SKM-1 treated with dmso at 0.1 percent for 144 hours (cell line): ENCODE results near the gene SH3RF3.

Experiments
- DNase-seq: peaks from one replicate; lab custom pipeline; 2025; ENCODE audit not compliant: unreplicated experiment; lab: John Stamatoyannopoulos, UW

Gene SH3RF3

DNA sequence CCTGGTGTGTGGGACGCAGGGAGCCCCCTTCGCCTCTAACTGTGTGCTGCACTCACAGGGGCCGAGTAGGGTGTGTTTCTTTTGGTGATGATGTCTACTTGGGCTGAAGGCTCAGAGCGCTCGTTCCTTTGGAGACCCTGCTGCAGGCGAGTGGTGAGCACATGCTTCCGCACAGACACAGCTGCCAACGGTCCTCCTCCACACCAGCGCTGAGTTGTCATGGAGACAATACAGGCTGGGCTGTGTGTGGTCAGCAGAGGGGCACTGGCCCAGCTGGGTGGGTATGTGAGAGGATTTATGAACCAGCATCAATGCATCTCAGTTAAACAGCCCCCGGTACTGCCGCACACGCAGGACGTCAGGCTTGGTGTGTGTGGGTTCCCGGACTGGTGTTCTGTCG, 143.5 kb downstream of the SH3RF3 start:
- DNase-seq, result no peak

DNA sequence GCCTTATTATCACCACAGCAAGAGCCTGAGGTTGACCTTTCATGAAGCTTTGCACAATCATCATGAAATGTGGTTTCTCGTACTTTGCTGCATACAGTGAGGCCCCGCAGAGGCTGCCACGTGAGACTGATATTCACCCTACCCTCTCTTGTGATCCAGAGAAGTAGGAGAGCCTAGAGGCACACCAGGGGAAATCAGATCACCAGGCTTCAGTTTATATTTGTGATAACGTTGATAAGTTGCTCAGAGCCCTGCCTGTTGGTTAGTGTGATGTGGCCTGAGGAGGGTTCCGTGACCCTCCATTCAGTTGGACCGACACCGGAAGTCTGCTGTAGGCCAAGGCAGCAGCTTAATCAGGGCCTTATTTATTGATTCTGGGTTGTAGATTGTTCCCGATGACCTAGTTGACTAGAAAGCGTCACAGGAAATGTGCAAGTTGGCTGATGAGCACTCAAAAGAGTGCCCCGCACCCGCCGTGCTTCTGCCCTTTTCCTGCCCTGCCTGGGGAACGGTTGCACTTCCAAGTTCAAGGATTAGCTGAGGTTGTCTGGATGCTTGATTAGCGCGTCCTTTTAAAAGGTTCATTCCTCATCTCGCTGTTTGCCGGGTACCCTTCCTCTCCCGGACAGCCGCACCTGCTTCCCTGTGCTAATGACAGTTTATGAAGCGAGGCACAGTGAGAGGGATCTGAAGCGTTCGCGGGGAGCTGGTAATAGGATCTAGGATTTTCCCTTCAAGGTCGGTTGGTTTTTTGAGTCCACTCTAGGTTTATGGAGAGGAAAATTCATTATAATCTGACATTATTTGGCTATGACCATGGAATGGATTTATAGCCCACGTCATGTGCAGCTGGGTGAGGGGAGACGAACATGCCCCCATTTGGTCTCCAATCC, 146.4 kb downstream of the SH3RF3 start:
- DNase-seq, result peak; percentile 84

DNA sequence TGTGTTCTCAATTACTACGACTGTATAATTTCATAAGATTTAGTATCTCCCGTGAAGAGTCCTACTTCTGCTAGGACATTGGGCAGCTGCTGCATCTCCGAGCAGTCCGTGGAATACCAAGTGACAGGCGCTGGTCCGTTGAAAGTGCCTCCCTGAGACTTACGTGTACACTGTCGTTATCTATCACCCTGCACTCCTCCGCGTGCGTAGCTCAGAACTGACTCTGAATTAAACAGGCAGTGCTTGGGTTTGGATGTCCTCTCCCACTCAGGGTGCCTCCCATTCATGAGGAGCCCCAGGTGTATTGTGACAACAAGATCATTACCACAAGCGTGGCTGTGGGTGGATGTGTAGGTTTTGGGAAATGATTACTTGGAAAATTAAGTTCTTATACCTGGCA, 148.4 kb downstream of the SH3RF3 start:
- no peak for DNase-seq

DNA sequence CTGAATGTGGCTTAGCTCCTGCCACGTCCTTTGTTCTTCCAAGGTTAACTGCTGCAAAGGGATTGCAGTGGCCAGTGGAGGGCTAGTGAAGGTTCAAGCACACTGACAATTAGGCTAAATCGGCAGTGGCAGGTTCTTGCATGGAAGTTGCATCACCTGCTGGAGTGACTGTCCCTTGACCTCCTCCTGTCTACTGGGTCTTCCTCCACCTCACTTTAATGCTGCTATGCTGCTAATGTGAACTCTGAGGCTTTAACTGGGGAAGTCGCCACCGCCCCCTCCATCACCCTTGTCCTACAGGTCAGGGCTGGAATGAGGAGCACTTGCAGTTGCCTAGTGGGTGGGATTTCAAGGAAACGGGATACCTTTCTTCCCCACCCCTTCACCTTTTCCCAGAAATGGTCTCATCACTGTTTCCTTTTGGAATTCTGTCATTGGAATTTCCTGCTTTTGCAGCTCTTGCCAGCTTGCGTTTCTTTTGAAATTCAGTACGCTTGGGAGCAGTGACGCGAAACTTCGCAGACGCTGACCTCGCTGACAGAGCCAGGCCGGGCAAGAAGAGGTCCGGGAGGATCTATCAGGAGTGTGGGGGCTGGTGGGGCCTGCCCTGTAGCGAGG, 150.3 kb downstream of the SH3RF3 start:
- DNase-seq, result no peak

DNA sequence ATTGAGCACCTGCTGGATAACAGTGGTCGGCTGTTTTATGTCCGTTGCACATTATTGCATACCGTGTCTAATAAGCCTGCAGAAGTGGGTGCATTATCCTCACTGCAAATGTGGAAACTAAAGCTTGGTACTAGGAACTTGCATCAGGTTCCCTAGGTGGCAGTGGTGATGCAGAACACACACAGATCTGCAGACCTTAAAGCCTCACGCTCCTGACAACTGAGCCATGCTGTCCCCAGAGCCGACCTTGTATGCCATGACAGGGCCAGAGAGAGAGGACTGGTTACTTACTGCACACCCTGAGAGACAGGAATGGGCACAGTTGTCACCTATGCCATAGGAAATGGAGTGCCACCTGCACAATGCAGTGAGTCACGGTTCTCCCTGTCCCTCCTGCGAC, 151.8 kb downstream of the SH3RF3 start:
- DNase-seq, result no peak

DNA sequence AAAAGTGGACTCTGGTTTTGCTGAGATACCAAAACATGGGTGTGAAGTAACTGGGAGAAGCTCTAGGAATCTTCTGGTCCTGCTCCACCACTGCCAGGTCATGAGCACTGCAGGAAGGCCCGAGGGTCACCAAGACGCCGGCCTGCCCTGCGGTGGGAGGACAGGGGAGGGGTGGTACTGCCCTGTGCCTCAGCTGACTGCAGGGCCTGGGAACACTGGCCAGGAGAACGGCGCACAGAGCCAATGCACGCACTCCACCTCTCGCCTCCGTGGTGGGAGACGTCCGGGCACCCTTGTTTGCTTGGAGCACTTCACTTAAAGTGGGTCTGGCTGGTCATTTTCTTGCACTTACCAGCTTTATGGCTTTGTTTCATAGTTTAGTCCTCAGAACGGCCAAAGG, 153.4 kb downstream of the SH3RF3 start:
- no peak for DNase-seq

DNA sequence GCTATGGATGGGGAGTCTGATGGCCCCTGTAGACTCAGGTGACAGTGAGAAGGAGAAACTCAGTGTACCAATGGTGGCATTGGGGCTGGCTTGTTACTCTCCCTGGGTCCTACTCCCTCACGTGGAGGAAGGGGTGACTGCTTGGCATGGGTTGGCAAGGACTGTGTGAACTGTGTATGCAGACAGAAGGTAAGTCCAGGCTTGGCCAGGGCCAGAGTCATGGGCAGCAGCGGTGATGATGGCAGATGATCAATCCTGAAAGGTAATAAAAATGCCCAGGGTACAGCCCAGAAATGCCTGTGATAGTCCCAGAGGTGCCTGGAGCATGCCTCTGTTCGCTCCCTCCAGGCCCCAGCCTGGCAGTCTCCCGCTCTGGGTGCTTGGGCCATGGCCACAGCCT, 153.9 kb downstream of the SH3RF3 start:
- no peak for DNase-seq

DNA sequence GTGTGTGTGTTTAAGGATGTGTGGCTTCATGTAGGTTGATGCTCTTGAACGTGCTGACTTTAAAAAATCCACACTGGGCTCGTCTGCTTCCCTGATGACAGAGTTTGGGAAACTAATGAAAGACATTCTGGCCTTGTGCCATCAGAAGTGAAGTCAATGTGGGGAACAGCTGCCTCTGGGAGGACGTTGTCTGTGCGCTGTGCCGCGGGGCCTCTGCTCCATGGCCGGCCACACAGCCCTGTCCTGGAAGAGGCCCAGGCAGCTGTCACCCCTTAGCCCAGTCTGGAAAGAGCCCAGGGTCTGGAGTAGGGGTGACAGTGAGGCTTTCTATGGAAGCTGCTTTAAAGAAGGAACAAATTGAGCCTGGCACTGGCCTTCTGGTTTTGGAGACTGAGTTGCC, 155.8 kb downstream of the SH3RF3 start:
- DNase-seq, result no peak

DNA sequence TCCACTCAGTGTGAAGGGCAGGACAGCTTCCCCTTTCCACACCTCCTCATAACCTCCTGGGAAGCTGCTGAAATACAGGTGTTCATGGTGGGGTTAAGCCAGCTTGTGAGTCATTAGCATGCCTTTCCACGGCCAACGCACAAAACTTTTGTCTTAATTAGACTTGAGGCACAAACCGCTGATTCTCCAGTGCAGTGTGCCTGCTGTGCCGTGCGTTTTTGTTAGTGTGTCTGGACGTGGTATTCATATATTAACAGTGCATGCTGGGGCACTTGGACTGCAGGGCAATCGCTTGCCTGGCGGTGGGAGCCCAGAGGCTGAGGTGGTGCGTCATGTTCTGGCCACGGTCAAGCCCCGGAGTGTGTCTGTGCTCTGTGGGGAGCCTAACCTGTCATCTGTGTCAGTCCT, 156.2 kb downstream of the SH3RF3 start:
- no peak for DNase-seq

DNA sequence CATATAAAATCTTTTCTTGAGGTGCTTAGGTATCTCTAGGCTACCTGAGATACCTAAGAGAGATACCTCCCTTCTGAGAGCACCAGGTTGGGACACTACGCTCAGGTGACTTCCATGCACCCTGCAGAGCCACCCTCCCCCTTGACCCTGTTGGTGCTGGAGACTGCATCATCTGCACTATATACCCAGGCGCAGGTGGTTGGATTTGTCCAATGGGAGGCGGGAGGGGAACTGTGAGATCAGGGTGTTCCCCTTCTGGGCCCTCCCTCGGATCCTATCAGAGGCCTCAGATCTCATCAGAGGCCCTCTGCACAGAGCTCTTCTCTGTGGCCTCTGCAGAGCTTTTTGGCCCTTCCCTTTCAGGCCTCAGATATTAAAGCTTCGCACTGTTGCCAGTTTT, 158.4 kb downstream of the SH3RF3 start:
- no peak for DNase-seq

DNA sequence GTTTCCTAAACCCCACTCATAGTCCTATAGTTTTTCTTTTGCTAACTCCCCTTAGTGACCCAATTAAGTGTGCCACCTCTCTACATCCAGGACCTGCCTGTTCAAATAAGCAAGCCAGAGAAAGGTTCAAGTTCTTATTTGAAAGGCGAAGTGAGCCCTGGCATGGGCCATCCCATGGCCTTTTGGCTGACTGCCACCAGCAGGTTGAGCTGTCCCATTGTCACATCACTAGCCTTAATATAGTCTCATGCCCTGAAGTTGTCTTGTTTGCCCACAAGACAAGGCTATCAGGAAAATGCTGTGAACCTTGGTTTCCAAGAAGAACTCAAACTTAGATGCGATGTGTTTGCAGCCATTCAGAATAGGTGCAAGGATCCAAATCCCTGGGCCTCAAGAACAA, 158.8 kb downstream of the SH3RF3 start:
- no peak for DNase-seq

DNA sequence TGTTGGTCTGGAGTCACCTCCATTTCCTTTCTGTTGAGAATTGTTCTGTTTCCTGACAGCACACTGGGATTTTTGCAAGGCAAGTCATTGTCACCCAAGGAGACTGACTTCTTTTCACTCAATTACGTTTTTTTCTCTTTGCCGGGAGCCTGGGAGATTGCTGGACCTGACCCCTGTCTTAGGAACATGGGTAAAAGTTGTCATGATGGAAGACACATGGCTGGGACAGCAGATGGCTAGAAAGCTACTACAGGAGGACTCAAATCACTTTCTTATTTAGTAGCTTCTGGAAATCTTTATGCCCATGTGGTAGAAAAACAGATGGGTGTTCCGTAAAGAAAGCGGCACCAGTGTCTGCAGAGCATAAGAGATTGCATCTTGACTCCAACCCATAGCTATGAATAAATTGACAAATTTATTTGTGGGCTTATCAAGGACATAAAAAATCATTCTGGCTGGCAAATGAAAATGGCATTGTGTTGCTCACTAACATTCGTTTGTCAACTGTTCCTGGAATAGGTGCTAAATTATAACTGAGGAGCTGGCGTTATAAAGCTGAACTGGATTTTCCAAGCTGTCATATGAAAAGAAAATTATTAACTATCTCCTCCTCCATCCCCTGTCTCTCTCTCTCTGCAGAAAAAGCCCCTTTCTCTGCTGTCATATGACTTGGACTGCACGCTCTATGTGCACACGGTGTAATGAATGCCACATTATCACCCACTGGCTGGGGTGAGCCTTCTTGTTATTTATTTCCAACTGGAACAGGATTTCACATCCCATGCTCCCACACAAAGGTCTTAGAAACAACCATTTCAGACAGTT, 159.8 kb downstream of the SH3RF3 start:
- DNase-seq, result no peak

DNA sequence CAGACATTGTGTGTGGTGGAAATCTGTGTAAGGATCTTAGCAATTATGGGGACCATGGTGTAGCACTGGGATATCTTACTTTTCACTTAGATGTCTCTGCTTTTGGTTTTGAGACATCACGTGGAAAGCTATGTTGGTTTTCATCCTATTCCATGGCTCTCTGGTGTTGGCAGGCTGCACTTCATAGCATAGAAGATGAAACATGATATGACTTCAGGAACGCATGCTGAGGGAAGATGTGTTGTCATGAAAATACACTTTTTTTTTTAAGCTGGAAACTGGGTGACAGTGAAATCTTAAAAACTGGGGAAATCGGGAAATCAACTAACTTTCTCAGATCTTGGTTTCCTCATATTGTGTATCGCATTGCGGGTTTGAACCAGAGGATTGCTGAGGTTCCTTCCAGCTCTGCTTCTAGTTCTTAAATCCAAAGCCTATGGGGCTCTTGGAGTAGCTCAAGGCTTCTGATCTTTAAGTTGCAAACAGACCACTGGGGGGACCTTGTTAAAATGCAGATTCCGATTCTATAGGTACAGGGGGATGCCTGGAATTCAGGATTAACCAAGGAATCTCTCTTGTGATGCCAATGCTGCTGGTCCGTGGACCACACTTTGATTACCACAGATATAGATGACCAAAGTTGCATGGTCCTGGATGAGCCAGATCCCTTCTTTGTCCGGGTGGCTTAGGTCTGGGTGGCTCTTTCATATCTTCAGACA, 160.7 kb downstream of the SH3RF3 start:
- no peak for DNase-seq

DNA sequence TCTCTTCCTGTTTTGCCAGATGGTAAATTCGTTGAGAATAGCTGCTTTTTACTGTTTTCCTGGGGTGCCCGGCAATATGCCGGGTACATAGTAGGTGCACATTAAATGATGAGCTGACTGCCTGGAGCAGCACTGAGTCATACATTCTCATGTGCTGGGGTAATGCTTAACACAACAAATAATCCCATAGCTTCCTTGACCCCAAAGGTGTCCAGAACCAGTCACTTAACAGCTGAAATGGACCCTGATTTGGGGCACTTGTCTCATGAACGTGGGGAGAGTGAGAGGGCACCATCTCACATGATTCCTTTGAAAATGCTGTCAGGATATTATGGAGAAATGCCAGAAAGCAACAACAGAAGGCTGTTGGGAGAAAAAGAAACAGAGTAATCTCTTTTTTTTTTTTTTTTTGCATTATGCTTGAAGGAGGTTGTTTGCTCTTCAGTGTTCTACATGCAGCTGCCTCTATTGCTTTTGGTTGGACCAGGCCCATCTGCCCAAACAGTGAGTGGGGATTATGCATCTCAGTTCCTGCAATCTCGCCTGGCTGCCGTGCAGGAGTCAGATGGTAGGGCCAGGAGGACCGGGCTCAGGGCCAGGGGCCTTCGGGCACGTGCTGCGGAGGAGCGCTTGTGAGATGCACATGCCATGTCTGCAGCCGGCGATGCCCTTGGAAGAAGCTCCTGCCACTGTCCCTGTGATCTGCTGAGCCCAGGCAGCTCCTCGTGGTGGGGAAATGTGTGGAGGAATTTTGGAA, 162.1 kb downstream of the SH3RF3 start:
- no peak for DNase-seq

DNA sequence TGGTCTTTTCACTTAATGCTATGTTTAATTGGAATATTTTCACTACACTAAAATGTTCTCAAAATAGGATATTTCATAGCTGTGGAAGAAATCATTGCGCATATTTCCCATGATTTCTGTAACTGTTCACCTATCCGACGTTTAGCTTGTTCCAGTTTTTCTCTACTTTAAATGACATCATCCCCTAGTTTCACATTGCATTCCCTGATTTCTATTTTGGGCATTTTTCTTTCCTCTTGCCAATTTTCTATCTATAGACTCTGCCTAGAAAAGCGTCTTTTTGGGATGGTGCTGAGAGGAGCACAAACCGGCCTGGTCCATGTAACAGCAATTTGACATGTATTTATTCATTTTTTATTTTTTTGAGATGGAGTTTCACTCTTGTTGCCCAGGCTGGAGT, 163.4 kb downstream of the SH3RF3 start:
- DNase-seq, result no peak

DNA sequence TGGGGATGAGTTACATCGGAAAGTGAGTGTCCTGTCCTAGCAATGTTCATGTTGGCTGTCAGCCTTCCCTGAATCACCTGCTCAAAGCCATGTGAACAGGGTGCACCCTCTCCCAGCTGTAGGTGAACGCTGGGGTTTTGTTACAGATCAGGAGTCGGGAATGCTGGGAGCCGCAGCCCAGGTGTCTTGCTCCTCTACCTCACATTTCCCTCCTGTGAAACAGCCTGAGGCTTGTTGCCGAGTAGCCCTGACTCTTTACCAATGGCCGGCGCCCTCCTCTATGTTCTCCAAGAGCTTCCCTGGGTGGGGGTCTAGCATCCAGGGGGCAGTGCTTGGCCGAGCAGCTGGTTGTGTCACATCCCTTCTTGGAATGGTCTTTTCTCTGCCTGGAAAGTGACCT, 164.7 kb downstream of the SH3RF3 start:
- no peak for DNase-seq

DNA sequence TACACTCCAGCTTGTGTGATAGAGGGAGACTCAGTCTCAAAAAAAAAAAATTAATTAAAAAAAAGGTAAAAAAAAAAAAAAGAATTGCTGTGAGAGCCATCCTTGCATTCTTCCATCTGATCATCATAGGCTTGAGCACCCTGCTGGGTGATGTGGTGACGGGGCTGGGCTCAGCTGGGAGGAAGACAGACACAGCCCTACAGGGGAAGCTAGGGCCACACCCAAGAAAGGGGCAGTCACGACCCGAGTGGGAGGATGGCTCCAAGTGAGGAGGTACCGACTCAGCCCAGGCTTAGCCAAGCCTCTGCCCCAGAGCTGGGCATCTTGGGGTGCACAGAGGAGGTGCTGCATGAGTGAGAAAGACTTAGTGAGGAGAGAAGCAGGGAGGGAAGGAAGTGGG, 165.5 kb downstream of the SH3RF3 start:
- DNase-seq, result no peak

DNA sequence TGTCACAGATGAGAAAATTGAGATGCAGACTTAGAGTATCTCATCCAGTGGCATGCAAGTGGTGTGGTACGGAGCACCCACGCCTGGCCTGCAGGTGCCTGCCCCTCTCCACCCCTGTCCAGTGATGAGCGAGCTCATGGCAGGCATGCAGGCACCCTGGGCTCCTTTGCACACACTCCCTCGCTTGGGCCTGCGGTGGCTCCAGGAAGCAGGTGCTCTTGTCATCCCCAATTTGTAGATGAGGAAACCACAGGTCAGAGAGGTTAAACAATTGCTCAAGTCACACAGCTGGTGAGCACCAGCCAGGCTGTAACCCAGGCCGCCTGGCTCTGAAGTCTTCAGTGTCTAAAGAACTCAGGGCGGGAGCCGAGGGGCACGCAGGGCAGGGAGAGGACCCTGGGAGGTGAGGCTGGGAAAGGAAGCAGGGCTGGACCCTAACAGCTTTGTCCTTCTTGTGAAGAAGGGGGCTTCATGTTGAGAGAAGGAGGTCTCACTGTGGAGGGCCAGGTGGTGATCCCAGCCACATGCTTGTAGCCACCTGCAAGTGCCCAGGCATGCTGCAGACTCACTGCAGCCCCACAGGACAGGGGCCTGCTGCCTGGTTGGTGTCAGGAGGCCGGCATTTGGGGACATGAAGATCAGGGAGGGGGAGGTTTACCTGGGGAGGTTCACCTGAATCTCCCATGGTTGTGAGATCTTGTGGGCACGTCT, 166.2 kb downstream of the SH3RF3 start:
- peak; percentile 85 for DNase-seq

DNA sequence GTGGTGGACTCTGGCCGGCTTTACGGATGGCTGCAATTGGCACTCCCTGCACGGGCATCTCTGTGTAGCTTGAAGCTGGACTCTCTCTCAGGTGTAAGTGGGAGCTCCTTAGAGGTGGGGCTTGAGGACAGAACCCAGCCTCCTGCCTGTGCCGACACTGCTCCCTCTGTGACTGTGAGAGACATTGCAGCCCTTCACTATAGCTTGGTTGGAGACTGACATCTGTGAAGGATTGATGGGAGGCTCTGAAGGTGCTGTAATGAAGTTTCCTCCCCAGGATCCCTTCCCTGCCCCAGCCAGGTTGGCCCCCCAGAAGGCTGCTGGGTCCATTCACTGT, 166.7 kb downstream of the SH3RF3 start:
- no peak for DNase-seq
